IMR-90 (cell line): ENCODE data around the gene GRAMD4. TPM values are rescaled to one million over a fixed set of nuclear protein-coding genes. Genes with fewer than 3 reads are reported as not detected.

Experiments
- ATAC-seq: fragments of 200-7000 bp; cut with Tn5 transposase; 2 replicates; pipeline ENCODE4 v1.9.1; 2020; ENCODE audit warnings: low read depth, mild to moderate bottlenecking, moderate library complexity
- BruUV-seq: library from RNA; stranded (reverse); fragments of 400-500 nt; replicated peaks from 2 replicates; lab custom pipeline; 2021; lab: Mats Ljungman, UMichigan
- CTCF ChIA-PET: fragments of 300-600 bp; formaldehyde crosslinking; extraction: SDS; loops from one replicate; lab custom pipeline; 2021; ENCODE audit warnings: antibody characterized with exemption; lab: Yijun Ruan, JAX
- POLR2A ChIA-PET: fragments of 300-600 bp; sonication (Branson Sonifier 250); formaldehyde crosslinking; loops from one replicate; lab custom pipeline; 2022; ENCODE audit warnings: antibody characterized with exemption; ENCODE audit not compliant: unreplicated experiment; lab: Charles Lee
- DNase-seq: peaks from one replicate; pipeline ENCODE4 v3.0.0; 2013
- H2AFZ ChIP-seq: replicated peaks from 2 replicates; pipeline ENCODE3; 2013; ENCODE audit warnings: low read length, mild to moderate bottlenecking; ENCODE audit not compliant: poor library complexity
- H2AK5ac ChIP-seq: 2 replicates; pipeline ENCODE4 v1.6.1; 2013; ENCODE audit warnings: low read depth, low read length, inconsistent platforms
- H2AK9ac ChIP-seq: replicated peaks from 2 replicates; pipeline ENCODE3; 2013; ENCODE audit warnings: mild to moderate bottlenecking, low read depth, low read length, moderate library complexity; ENCODE audit not compliant: poor library complexity
- H2BK120ac ChIP-seq: 2 replicates; pipeline ENCODE4 v1.6.1; 2013; ENCODE audit warnings: low read depth, low read length, inconsistent platforms
- H2BK15ac ChIP-seq: 3 replicates; pipeline ENCODE4 v1.6.1; 2013; ENCODE audit warnings: low read depth, low read length, inconsistent platforms
- H2BK20ac ChIP-seq: 2 replicates; pipeline ENCODE4 v1.6.1; 2013; ENCODE audit warnings: low read depth, mild to moderate bottlenecking, inconsistent platforms, low read length, moderate library complexity
- H2BK5ac ChIP-seq: 2 replicates; pipeline ENCODE4 v1.6.1; 2013; ENCODE audit warnings: mild to moderate bottlenecking, low read depth, low read length, inconsistent platforms; ENCODE audit not compliant: poor library complexity, severe bottlenecking
- H3K14ac ChIP-seq: replicated peaks from 2 replicates; pipeline ENCODE4 v1.6.1; 2013; ENCODE audit warnings: low read depth, low read length, inconsistent platforms
- H3K18ac ChIP-seq: 2 replicates; pipeline ENCODE4 v1.6.1; 2013; ENCODE audit warnings: low read depth, low read length, control low read depth
- H3K23ac ChIP-seq: 2 replicates; pipeline ENCODE4 v1.6.1; 2013; ENCODE audit warnings: low read depth, low read length, inconsistent platforms
- H3K27ac ChIP-seq: 2 replicates; pipeline ENCODE4 v1.5.1; 2013; ENCODE audit warnings: mild to moderate bottlenecking, control low read depth, low read length; ENCODE audit not compliant: insufficient read depth
- H3K27me3 ChIP-seq: 2 replicates; pipeline ENCODE4 v1.6.1; 2013; ENCODE audit warnings: low read length; ENCODE audit not compliant: control insufficient read depth, insufficient read depth
- H3K36me3 ChIP-seq: 2 replicates; pipeline ENCODE4 v1.6.1; 2013; ENCODE audit warnings: low read length, mixed read lengths; ENCODE audit not compliant: control insufficient read depth, insufficient read depth
- H3K4ac ChIP-seq: 2 replicates; pipeline ENCODE4 v1.6.1; 2013; ENCODE audit warnings: low read depth, low read length, inconsistent platforms
- H3K4me1 ChIP-seq: 2 replicates; pipeline ENCODE4 v1.6.1; 2013; ENCODE audit warnings: low read length, mixed read lengths; ENCODE audit not compliant: control insufficient read depth, insufficient read depth
- H3K4me2 ChIP-seq: 2 replicates; pipeline ENCODE4 v1.6.1; 2013; ENCODE audit warnings: low read depth, mild to moderate bottlenecking, control low read depth, low read length, moderate library complexity
- H3K4me3 ChIP-seq: 2 replicates; pipeline ENCODE4 v1.5.1; 2013; ENCODE audit warnings: low read depth, mild to moderate bottlenecking, control low read depth, low read length, moderate library complexity; ENCODE audit not compliant: insufficient read depth
- H3K56ac ChIP-seq: 2 replicates; pipeline ENCODE4 v1.6.1; 2013; ENCODE audit warnings: low read length, inconsistent platforms; ENCODE audit not compliant: insufficient read depth; ENCODE audit errors: extremely low read depth
- H3K79me1 ChIP-seq, 2 experiments: 2 replicates each; pipeline ENCODE4 v1.6.1; 2013; ENCODE audit warnings: low read length in 2 of 2, inconsistent platforms in 1 of 2, low read depth in 1 of 2
- H3K9ac ChIP-seq: 2 replicates; pipeline ENCODE4 v1.6.1; 2013; ENCODE audit warnings: low read depth, low read length, control low read depth
- H3K9me1 ChIP-seq: 2 replicates; pipeline ENCODE4 v1.6.1; 2013; ENCODE audit warnings: low read length, inconsistent platforms; ENCODE audit not compliant: insufficient read depth
- H3K9me3 ChIP-seq: 2 replicates; pipeline ENCODE4 v1.6.1; 2013; ENCODE audit warnings: low read length; ENCODE audit not compliant: control insufficient read depth, insufficient read depth
- H4K20me1 ChIP-seq: 2 replicates; pipeline ENCODE4 v1.6.1; 2013; ENCODE audit warnings: low read length, inconsistent platforms; ENCODE audit not compliant: insufficient read depth
- H4K5ac ChIP-seq: 2 replicates; pipeline ENCODE4 v1.6.1; 2013; ENCODE audit warnings: mild to moderate bottlenecking, low read depth, low read length, control low read depth
- H4K8ac ChIP-seq, 2 experiments: 2 replicates each; pipeline ENCODE4 v1.6.1; 2013; ENCODE audit warnings: low read depth in 2 of 2, low read length in 2 of 2, control low read depth in 1 of 2, inconsistent platforms in 1 of 2
- H4K91ac ChIP-seq: 2 replicates; pipeline ENCODE4 v1.6.1; 2013; ENCODE audit warnings: low read depth, low read length, inconsistent platforms; ENCODE audit not compliant: insufficient read depth
- BHLHE40 ChIP-seq: fragments of 150-350 bp; IDR thresholded peaks from 2 replicates; pipeline ENCODE4 v1.6.1; 2016; ENCODE audit warnings: mild to moderate bottlenecking, low read depth, low read length
- CEBPB ChIP-seq: IDR thresholded peaks from 2 replicates; pipeline ENCODE4 v1.6.1; 2012; ENCODE audit warnings: low read depth, low read length, improper control_type of control experiment
- CHD1 ChIP-seq: IDR thresholded peaks from 2 replicates; pipeline ENCODE4 v1.6.1; 2012; ENCODE audit warnings: low read depth, low read length, improper control_type of control experiment
- CTCF ChIP-seq: conservative IDR thresholded peaks from 2 replicates; pipeline ENCODE4 v1.5.1; 2012; ENCODE audit warnings: mild to moderate bottlenecking, low read depth, low read length, improper control_type of control experiment
- FOS ChIP-seq: fragments of 150-350 bp; IDR thresholded peaks from 2 replicates; pipeline ENCODE4 v1.6.1; 2016; ENCODE audit warnings: low read depth, low read length
- MAFK ChIP-seq: IDR thresholded peaks from 2 replicates; pipeline ENCODE4 v1.6.1; 2012; ENCODE audit warnings: low read depth, low read length, improper control_type of control experiment
- MAZ ChIP-seq: IDR thresholded peaks from 2 replicates; pipeline ENCODE4 v1.6.1; 2012; ENCODE audit warnings: low read depth, mild to moderate bottlenecking, low read length, improper control_type of control experiment, moderate library complexity, borderline replicate concordance
- MXI1 ChIP-seq: IDR thresholded peaks from 2 replicates; pipeline ENCODE4 v1.6.1; 2012; ENCODE audit warnings: low read depth, mild to moderate bottlenecking, low read length, moderate library complexity, borderline replicate concordance
- NFE2L2 ChIP-seq: fragments of 150-350 bp; IDR thresholded peaks from 2 replicates; pipeline ENCODE4 v1.6.1; 2016; ENCODE audit warnings: low read depth, mild to moderate bottlenecking, low read length
- POLR2A ChIP-seq: IDR thresholded peaks from 2 replicates; pipeline ENCODE4 v1.6.1; 2012; ENCODE audit warnings: mild to moderate bottlenecking, low read depth, low read length
- RAD21 ChIP-seq: IDR thresholded peaks from 2 replicates; pipeline ENCODE4 v1.6.1; 2012; ENCODE audit warnings: low read length, improper control_type of control experiment
- RCOR1 ChIP-seq: IDR thresholded peaks from 2 replicates; pipeline ENCODE4 v1.6.1; 2012; ENCODE audit warnings: mild to moderate bottlenecking, low read length, improper control_type of control experiment; ENCODE audit not compliant: insufficient replicate concordance
- RFX5 ChIP-seq: IDR thresholded peaks from 2 replicates; pipeline ENCODE4 v1.8.0; 2012; ENCODE audit warnings: low read depth, mild to moderate bottlenecking, low read length, moderate library complexity
- SMC3 ChIP-seq: fragments of 150-350 bp; IDR thresholded peaks from 2 replicates; pipeline ENCODE4 v1.6.1; 2016; ENCODE audit warnings: low read depth, mild to moderate bottlenecking, antibody characterized with exemption, low read length, moderate library complexity
- USF2 ChIP-seq: fragments of 150-350 bp; IDR thresholded peaks from 2 replicates; pipeline ENCODE4 v1.6.1; 2017; ENCODE audit warnings: mild to moderate bottlenecking, antibody characterized with exemption, low read length, low read depth
- WGBS, 2 experiments: methylation state at CpG; one replicate each; pipeline versions ENCODE4 v1.1.5 to v1.1.7; 2013; ENCODE audit warnings: missing lambda C conversion rate in 2 of 2; ENCODE audit not compliant: insufficient read length in 1 of 2; ENCODE audit errors: extremely low coverage in 2 of 2; 5-methylcytosine and 5-hydroxymethylcytosine counted together
- dilution Hi-C: fragments of 300-500 bp; cut with HindIII; formaldehyde crosslinking; loops from one replicate; pipeline ENCODE4 v1.14.3; 2018; ENCODE audit warnings: low sequenced_read_pairs; ENCODE audit not compliant: unreplicated experiment
- in situ Hi-C: fragments of 300-500 bp; cut with MboI; formaldehyde crosslinking; loops from 3 replicates; pipeline ENCODE4 v1.14.3; 2019; ENCODE audit warnings: low sequenced_read_pairs, inconsistent platforms, mixed read lengths
- intact Hi-C: fragments of 100-400 bp; cut with micrococcal nuclease; formaldehyde crosslinking; loops from 2 replicates; pipeline ENCODE4 v1.10.0; 2022
- polyA plus RNA-seq, 3 experiments: library from polyadenylated mRNA; depleted of rRNA; stranded (reverse); fragments of >200 nt; gene quantifications; 2 replicates each; pipeline ENCODE4 v1.2.3, GENCODE V29; 2012; ENCODE audit warnings: low replicate concordance in 1 of 3
- total RNA-seq: library from RNA; depleted of rRNA; stranded (reverse); fragments of >200 nt; gene quantifications from 2 replicates; pipeline ENCODE4 v1.2.3, GENCODE V29; 2012
- TF ChIP-seq, protein P1 (sequence below): fragments of 150-350 bp; IDR thresholded peaks from 2 replicates; pipeline ENCODE4 v1.6.1; 2016; ENCODE audit warnings: low read depth, mild to moderate bottlenecking, low read length, moderate library complexity, borderline replicate concordance

The GRAMD4 gene
- total and polyA plus RNA-seq, 2 of the 4 experiments (the other 2 are of a cell fraction) = 2.7 to 5.8 TPM

DNA sequence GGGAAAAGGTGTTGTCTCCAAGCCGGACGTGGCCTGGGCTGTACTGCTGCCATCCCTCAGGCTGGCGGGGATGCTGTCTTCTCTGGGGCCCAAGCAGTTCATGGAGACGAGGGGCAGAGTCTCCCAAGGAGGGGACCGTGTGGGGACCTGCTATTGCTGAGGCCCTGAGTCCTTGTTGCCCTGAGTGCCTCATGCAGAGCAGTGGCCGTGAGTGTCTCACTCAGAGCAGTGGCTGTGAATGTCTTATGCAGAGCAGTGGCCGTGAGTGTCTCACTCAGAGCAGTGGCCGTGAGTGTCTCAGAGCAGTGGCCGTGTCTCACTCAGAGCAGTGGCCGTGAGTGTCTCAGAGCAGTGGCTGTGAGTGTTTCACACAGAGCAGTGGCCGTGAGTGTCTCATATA, 54.7 kb downstream of the GRAMD4 start:
- in situ Hi-C loops = no loop called here
- POLR2A ChIA-PET = no interaction called here

More for the DNA sequence above, 54.7 kb downstream of the GRAMD4 start:
- DNase-seq = no peak
- Histone ChIP-seq H4K20me1 (peaks cover 10% of the 10 kb centered on the region), H3K4me2 (no peak overlapping the region), H2BK120ac (no peak overlapping the region), H3K4me3 (no peak overlapping the region), H2AFZ (no peak overlapping the region), H3K18ac (no peak overlapping the region), H3K4ac (no peak overlapping the region), H2BK5ac (no peak overlapping the region), H4K5ac (no peak overlapping the region), H3K4me1 (peaks cover 10% of the 10 kb centered on the region), H4K8ac (no peak overlapping the region), H3K79me1 (peaks cover 0 to under 1% of the 10 kb centered on the region in 2 experiments; a peak in 1 of 4 replicates), H3K23ac (no peak overlapping the region), H2AK5ac (no peak overlapping the region), H3K14ac (no peak overlapping the region), H4K91ac (no peak overlapping the region), H2AK9ac (no peak overlapping the region), H3K9ac (no peak overlapping the region), H3K9me1 (peaks cover 1% of the 10 kb centered on the region), H3K27me3 (no peaks in the 10 kb centered on the region), H2BK20ac (no peak overlapping the region), H2BK15ac (no peak overlapping the region), H3K27ac (no peak overlapping the region), H3K56ac (no peak overlapping the region), H3K9me3 (no peaks in the 10 kb centered on the region), H3K36me3 (peaks cover 57% of the 10 kb centered on the region; the same call in 1 of the 2 replicates)
- no peak for TF ChIP-seq BHLHE40
- TF ChIP-seq MAFK = no peak
- no peak for TF ChIP-seq USF2
- no peak for TF ChIP-seq RCOR1
- no peak for TF ChIP-seq POLR2A
- no peak for TF ChIP-seq RFX5
- TF ChIP-seq, protein P1, sequence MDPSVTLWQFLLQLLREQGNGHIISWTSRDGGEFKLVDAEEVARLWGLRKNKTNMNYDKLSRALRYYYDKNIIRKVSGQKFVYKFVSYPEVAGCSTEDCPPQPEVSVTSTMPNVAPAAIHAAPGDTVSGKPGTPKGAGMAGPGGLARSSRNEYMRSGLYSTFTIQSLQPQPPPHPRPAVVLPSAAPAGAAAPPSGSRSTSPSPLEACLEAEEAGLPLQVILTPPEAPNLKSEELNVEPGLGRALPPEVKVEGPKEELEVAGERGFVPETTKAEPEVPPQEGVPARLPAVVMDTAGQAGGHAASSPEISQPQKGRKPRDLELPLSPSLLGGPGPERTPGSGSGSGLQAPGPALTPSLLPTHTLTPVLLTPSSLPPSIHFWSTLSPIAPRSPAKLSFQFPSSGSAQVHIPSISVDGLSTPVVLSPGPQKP = no peak
- no peak for TF ChIP-seq MAZ
- TF ChIP-seq CTCF = no peak
- TF ChIP-seq CEBPB = no peak
- TF ChIP-seq SMC3 = no peak
- TF ChIP-seq CHD1 = no peak
- TF ChIP-seq FOS = no peak
- no peak for TF ChIP-seq MXI1
- no peak for TF ChIP-seq NFE2L2
- no peak for TF ChIP-seq RAD21
- no peak for ATAC-seq
- WGBS, 2 experiments = 93% methylated on average over 10 of the region's 11 CpGs; no CpG with 5 or more reads in 1 of the 2 experiments
- dilution Hi-C loops (no loop called here), intact Hi-C loops (loop anchor here (5.0 kb wide), 2 partner anchors 98 to 113 kb away; no protein-coding TSS in a partner anchor)
- CTCF ChIA-PET = no interaction called here
- no TSS peak for BruUV-seq
